HFF-Myc (cell line): ENCODE measurements around the gene METTL13.
A peak's percentile ranks its signal among the peaks of the same experiment; 100 is the strongest.

ENCODE experiments used
- DNase-seq: peaks from one replicate; pipeline ENCODE4 v3.0.0-alpha.2; 2011; ENCODE audit warnings: low read depth; ENCODE audit errors: extremely low read depth
- H3K4me3 ChIP-seq: replicated peaks from 2 replicates; pipeline ENCODE4 v1.5.1; 2011; ENCODE audit warnings: low read depth, mild to moderate bottlenecking, control low read depth, low read length
- CTCF ChIP-seq: IDR thresholded peaks from 2 replicates; pipeline ENCODE4 v1.5.1; 2012; ENCODE audit warnings: mild to moderate bottlenecking, low read depth, low read length, control low read depth; ENCODE audit errors: missing control alignments

METTL13 gene

GRCh38 chr1:171753182-171753581 lies 28.3 kb upstream of the METTL13 start:
- DNase-seq, result no peak
- no peak overlapping the region for H3K4me3 ChIP-seq
- TF ChIP-seq CTCF, result no peak

GRCh38 chr1:171753685-171754352 lies 27.6 kb upstream of the METTL13 start:
- TF ChIP-seq CTCF, result no peak
- no peak overlapping the region for H3K4me3 ChIP-seq
- no peak for DNase-seq

GRCh38 chr1:171754353-171754705 lies 27.1 kb upstream of the METTL13 start:
- DNase-seq, result peak; percentile 77
- no peak overlapping the region for H3K4me3 ChIP-seq
- no peak for TF ChIP-seq CTCF

GRCh38 chr1:171754971-171755370 lies 26.5 kb upstream of the METTL13 start:
- no peak for DNase-seq
- no peak for TF ChIP-seq CTCF
- H3K4me3 ChIP-seq, result no peak overlapping the region

GRCh38 chr1:171756856-171757255 lies 24.6 kb upstream of the METTL13 start:
- no peak for DNase-seq
- no peak overlapping the region for H3K4me3 ChIP-seq
- no peak for TF ChIP-seq CTCF

GRCh38 chr1:171758011-171758410 lies 23.4 kb upstream of the METTL13 start:
- DNase-seq, result no peak
- no peak overlapping the region for H3K4me3 ChIP-seq
- TF ChIP-seq CTCF, result no peak

GRCh38 chr1:171762143-171762563 lies 19.3 kb upstream of the METTL13 start:
- TF ChIP-seq CTCF, result no peak
- DNase-seq, result no peak
- no peak overlapping the region for H3K4me3 ChIP-seq
